Liver (tissue), 9 donors: Measurements from ENCODE around the gene TLR5. TPM values are rescaled to one million over a fixed set of nuclear protein-coding genes. Genes with fewer than 3 reads are reported as not detected.

Source experiments
- DNase-seq: peaks from one replicate; pipeline ENCODE4 v3.0.0-alpha.2; 2017; ENCODE audit warnings: low spot score
- H3K27ac ChIP-seq, 2 donors: one replicate each; pipeline ENCODE4 v1.7.0; 2013; ENCODE audit warnings: inconsistent platforms in 2 of 2, low read length in 2 of 2, control low read depth in 1 of 2, low read depth in 1 of 2, mild to moderate bottlenecking in 1 of 2
- H3K27me3 ChIP-seq, 4 donors: one replicate each; pipeline versions ENCODE4 v1.6.1 to v1.7.0; 2013; ENCODE audit warnings: low read length in 3 of 4, inconsistent platforms in 1 of 4, mild to moderate bottlenecking in 1 of 4, moderate library complexity in 1 of 4; ENCODE audit not compliant: control insufficient read depth in 4 of 4, insufficient read depth in 4 of 4
- H3K36me3 ChIP-seq, 4 donors: one replicate each; pipeline versions ENCODE4 v1.6.1 to v1.7.0; 2013; ENCODE audit warnings: low read length in 3 of 4, mild to moderate bottlenecking in 3 of 4, low read depth in 1 of 4, moderate library complexity in 1 of 4; ENCODE audit not compliant: control insufficient read depth in 4 of 4, insufficient read depth in 3 of 4
- H3K4me1 ChIP-seq, 4 donors: one replicate each; pipeline versions ENCODE4 v1.6.1 to v1.7.0; 2013; ENCODE audit warnings: low read length in 3 of 4, mild to moderate bottlenecking in 3 of 4, moderate library complexity in 1 of 4; ENCODE audit not compliant: control insufficient read depth in 4 of 4, insufficient read depth in 4 of 4
- H3K4me3 ChIP-seq, 3 donors: one replicate each; pipeline versions ENCODE4 v1.6.1 to v1.7.0; 2013; ENCODE audit warnings: low read length in 3 of 3, control low read depth in 1 of 3, low read depth in 1 of 3, mild to moderate bottlenecking in 1 of 3
- H3K9ac ChIP-seq, 2 donors: one replicate each; pipeline ENCODE4 v1.7.0; 2013; ENCODE audit warnings: low read length in 2 of 2, mild to moderate bottlenecking in 2 of 2, moderate library complexity in 2 of 2, control low read depth in 1 of 2, low read depth in 1 of 2
- H3K9me3 ChIP-seq, 4 donors: one replicate each; pipeline versions ENCODE4 v1.6.1 to v1.7.0; 2013; ENCODE audit warnings: low read length in 3 of 4; ENCODE audit not compliant: control insufficient read depth in 4 of 4
- EGR1 ChIP-seq, 2 donors: IDR thresholded peaks; 2 replicates each; pipeline ENCODE4 v1.6.1; 2016 to 2018; ENCODE audit warnings: antibody characterized with exemption in 2 of 2, low read depth in 2 of 2
- FOXA1 ChIP-seq: IDR thresholded peaks from 2 replicates; pipeline ENCODE4 v1.6.1; 2016; ENCODE audit warnings: antibody characterized with exemption
- FOXA2 ChIP-seq: IDR thresholded peaks from 2 replicates; pipeline ENCODE4 v1.6.1; 2016; ENCODE audit warnings: antibody characterized with exemption
- GABPA ChIP-seq, 2 donors: IDR thresholded peaks in 1 of 2; conservative IDR thresholded peaks in 1 of 2; 2 replicates each; pipeline ENCODE4 v1.6.1; 2016; ENCODE audit warnings: antibody characterized with exemption in 2 of 2, mild to moderate bottlenecking in 1 of 2, moderate library complexity in 1 of 2
- JUND ChIP-seq, 2 donors: IDR thresholded peaks; 2 replicates each; pipeline ENCODE4 v1.6.1; 2016; ENCODE audit warnings: antibody characterized with exemption in 2 of 2
- RAD21 ChIP-seq, 2 donors: IDR thresholded peaks; 2 replicates each; pipeline ENCODE4 v1.6.1; 2016; ENCODE audit warnings: antibody characterized with exemption in 2 of 2, mild to moderate bottlenecking in 2 of 2
- SP1 ChIP-seq: IDR thresholded peaks from 2 replicates; pipeline ENCODE4 v1.6.1; 2018; ENCODE audit warnings: antibody characterized with exemption, mild to moderate bottlenecking
- TAF1 ChIP-seq: conservative IDR thresholded peaks from 2 replicates; pipeline ENCODE4 v1.6.1; 2016; ENCODE audit warnings: antibody characterized with exemption, mild to moderate bottlenecking
- WGBS: extraction: QIAGEN DNeasy Blood & Tissue Kit; methylation state at CpG from one replicate; pipeline ENCODE4 v1.1.7; 2013; 5-methylcytosine and 5-hydroxymethylcytosine counted together
- polyA plus RNA-seq, 2 donors: library from polyadenylated mRNA; stranded (reverse) in 1 of 2; unstranded in 1 of 2; fragments of 200-250 nt in 1 of 2; fragments of >200 nt in 1 of 2; fragmentation: Nextera tagmentation in 1 of 2; extraction: Ambion mirVana in 1 of 2; gene quantifications; one replicate each; pipeline versions ENCODE4 v1.2.1 to v1.2.3, GENCODE V29; 2013 to 2015
- total RNA-seq, 2 donors: library from RNA; depleted of rRNA; stranded (reverse); fragments of >200 nt; gene quantifications; one replicate each; pipeline ENCODE4 v1.2.3, GENCODE V29; 2014
- TF ChIP-seq, protein P1 (sequence below): IDR thresholded peaks from 2 replicates; pipeline ENCODE4 v1.6.1; 2016; ENCODE audit warnings: antibody characterized with exemption, mild to moderate bottlenecking
- TF ChIP-seq, protein P2 (sequence below): IDR thresholded peaks from 2 replicates; pipeline ENCODE4 v1.6.1; 2016; ENCODE audit warnings: antibody characterized with exemption
- TF ChIP-seq, protein P3 (sequence below): IDR thresholded peaks from 2 replicates; pipeline ENCODE4 v1.6.1; 2016; ENCODE audit warnings: antibody characterized with exemption
- TF ChIP-seq, protein P4 (sequence below): IDR thresholded peaks from 2 replicates; pipeline ENCODE4 v1.6.1; 2016; ENCODE audit warnings: antibody characterized with exemption
- TF ChIP-seq, protein P5 (sequence below): fragments of 150-350 bp; IDR thresholded peaks from 2 replicates; pipeline ENCODE4 v1.5.1; 2017; ENCODE audit warnings: improper control_type of control experiment, low read depth, low read length; ENCODE audit not compliant: missing input control
- donor health status: healthy.
- donor health status: healthy.
- donor health status: healthy.
- donor health status: healthy.
- donor health status: healthy.

TLR5 gene
- total and polyA plus RNA-seq, 4 donors, result 0.93 to 2.4 (median 1.5) TPM

DNA sequence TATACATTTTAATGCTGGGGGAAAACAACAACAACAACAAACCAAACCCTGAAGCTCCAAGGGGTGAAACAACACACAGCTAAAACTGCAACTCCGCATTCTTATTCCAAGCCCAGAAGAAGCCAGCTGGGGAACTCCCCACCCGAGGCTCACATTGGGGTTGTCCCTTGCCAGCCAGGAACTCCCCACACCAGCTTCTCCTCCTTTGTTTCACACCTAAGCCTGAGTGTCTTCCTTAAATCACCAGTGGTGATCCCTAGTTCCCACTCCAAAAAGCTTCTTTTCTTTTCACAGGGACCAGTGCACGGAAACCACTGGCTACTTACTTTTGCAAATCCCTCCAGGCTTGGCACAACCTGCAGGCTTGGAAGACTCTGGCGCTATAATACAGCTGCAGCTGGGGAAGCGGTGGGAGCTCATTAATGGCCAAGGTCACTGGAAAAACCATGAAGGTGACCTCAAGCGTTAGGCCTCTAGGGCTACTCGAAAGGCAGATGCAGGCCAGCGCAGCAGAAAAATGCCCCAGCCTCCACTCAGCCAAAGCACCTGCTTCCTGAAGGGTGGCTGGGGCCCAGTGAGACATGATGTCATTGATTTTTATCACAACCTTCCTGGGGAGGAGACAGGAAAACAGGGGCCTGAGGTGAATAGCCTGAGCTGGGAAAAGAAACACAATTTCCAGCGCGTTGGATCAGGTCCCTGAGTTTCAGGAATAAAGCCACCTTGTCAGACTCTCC is 40.1 kb downstream of the TLR5 start (continued):
- no peak for TF ChIP-seq FOXA1

DNA sequence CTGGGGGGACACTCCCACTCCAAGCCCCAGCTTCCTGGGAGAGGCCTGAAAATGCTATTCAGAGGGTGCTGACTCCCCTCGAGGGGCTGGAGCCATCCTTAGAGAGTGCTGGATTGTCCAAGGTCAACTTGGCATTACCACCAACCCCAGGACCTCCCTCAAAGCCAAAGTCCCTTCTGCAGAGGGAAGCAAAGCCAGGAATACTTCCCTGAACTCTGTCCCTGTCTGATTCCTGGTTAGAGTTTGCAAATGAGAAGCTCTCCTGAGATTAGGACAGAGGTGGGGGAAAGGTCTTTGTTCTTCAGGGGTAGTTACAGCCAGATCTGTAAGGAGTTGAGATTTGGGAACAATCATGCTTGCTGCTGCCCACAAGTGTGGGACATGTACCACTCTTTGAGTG is 45.3 kb downstream of the TLR5 start:
- no peaks in the 10 kb centered on the region for H3K27me3 ChIP-seq
- TF ChIP-seq, protein P1, sequence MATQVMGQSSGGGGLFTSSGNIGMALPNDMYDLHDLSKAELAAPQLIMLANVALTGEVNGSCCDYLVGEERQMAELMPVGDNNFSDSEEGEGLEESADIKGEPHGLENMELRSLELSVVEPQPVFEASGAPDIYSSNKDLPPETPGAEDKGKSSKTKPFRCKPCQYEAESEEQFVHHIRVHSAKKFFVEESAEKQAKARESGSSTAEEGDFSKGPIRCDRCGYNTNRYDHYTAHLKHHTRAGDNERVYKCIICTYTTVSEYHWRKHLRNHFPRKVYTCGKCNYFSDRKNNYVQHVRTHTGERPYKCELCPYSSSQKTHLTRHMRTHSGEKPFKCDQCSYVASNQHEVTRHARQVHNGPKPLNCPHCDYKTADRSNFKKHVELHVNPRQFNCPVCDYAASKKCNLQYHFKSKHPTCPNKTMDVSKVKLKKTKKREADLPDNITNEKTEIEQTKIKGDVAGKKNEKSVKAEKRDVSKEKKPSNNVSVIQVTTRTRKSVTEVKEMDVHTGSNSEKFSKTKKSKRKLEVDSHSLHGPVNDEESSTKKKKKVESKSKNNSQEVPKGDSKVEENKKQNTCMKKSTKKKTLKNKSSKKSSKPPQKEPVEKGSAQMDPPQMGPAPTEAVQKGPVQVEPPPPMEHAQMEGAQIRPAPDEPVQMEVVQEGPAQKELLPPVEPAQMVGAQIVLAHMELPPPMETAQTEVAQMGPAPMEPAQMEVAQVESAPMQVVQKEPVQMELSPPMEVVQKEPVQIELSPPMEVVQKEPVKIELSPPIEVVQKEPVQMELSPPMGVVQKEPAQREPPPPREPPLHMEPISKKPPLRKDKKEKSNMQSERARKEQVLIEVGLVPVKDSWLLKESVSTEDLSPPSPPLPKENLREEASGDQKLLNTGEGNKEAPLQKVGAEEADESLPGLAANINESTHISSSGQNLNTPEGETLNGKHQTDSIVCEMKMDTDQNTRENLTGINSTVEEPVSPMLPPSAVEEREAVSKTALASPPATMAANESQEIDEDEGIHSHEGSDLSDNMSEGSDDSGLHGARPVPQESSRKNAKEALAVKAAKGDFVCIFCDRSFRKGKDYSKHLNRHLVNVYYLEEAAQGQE, result no peak
- TF ChIP-seq GABPA (IDR thresholded peaks at IDR 0.05 in 1 of 2, conservative IDR thresholded peaks at IDR 0.05 in 1 of 2), result no peak
- no peak for TF ChIP-seq FOXA1
- TF ChIP-seq, protein P2, sequence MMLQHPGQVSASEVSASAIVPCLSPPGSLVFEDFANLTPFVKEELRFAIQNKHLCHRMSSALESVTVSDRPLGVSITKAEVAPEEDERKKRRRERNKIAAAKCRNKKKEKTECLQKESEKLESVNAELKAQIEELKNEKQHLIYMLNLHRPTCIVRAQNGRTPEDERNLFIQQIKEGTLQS, result no peak
- TF ChIP-seq RAD21 (IDR thresholded peaks at IDR 0.05), result no peak
- no peak for TF ChIP-seq TAF1
- no peak for TF ChIP-seq JUND (IDR thresholded peaks at IDR 0.05)
- TF ChIP-seq FOXA2, result no peak
- TF ChIP-seq, protein P3, sequence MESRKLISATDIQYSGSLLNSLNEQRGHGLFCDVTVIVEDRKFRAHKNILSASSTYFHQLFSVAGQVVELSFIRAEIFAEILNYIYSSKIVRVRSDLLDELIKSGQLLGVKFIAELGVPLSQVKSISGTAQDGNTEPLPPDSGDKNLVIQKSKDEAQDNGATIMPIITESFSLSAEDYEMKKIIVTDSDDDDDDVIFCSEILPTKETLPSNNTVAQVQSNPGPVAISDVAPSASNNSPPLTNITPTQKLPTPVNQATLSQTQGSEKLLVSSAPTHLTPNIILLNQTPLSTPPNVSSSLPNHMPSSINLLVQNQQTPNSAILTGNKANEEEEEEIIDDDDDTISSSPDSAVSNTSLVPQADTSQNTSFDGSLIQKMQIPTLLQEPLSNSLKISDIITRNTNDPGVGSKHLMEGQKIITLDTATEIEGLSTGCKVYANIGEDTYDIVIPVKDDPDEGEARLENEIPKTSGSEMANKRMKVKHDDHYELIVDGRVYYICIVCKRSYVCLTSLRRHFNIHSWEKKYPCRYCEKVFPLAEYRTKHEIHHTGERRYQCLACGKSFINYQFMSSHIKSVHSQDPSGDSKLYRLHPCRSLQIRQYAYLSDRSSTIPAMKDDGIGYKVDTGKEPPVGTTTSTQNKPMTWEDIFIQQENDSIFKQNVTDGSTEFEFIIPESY, result no peak
- no peak for TF ChIP-seq EGR1 (IDR thresholded peaks at IDR 0.05; ENCODE audit: low read depth in 2 of 2)
- TF ChIP-seq, protein P4, sequence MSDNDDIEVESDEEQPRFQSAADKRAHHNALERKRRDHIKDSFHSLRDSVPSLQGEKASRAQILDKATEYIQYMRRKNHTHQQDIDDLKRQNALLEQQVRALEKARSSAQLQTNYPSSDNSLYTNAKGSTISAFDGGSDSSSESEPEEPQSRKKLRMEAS, result no peak
- TF ChIP-seq SP1, result no peak
- TF ChIP-seq, protein P5, sequence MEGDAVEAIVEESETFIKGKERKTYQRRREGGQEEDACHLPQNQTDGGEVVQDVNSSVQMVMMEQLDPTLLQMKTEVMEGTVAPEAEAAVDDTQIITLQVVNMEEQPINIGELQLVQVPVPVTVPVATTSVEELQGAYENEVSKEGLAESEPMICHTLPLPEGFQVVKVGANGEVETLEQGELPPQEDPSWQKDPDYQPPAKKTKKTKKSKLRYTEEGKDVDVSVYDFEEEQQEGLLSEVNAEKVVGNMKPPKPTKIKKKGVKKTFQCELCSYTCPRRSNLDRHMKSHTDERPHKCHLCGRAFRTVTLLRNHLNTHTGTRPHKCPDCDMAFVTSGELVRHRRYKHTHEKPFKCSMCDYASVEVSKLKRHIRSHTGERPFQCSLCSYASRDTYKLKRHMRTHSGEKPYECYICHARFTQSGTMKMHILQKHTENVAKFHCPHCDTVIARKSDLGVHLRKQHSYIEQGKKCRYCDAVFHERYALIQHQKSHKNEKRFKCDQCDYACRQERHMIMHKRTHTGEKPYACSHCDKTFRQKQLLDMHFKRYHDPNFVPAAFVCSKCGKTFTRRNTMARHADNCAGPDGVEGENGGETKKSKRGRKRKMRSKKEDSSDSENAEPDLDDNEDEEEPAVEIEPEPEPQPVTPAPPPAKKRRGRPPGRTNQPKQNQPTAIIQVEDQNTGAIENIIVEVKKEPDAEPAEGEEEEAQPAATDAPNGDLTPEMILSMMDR, result no peak
- 36% methylated on average over 1 of the region's 1 CpG for WGBS
- H3K4me1 ChIP-seq, result peaks cover 0 to 3% (median 0%) of the 10 kb centered on the region in 4 donors
- H3K9ac ChIP-seq, result no peak overlapping the region
- no peak overlapping the region for H3K4me3 ChIP-seq
- no peak for DNase-seq
- H3K9me3 ChIP-seq, result no peaks in the 10 kb centered on the region
- H3K27ac ChIP-seq, result no peak overlapping the region
- no peaks in the 10 kb centered on the region for H3K36me3 ChIP-seq
